HepG2 (cell line): ENCODE results near the gene ATM. TPM values are rescaled to one million over a fixed set of nuclear protein-coding genes. Genes with fewer than 3 reads are reported as not detected.
A peak's percentile ranks its signal among the peaks of the same experiment; 100 is the strongest.

Experiments used
- ATAC-seq: fragments of 200-7000 bp; cut with Tn5 transposase; 3 replicates; pipeline ENCODE4 v1.9.1; 2020; ENCODE audit warnings: mild to moderate bottlenecking, moderate library complexity
- BruUV-seq: library from RNA; stranded (reverse); fragments of 400-500 nt; replicated peaks from 2 replicates; lab custom pipeline; 2021; lab: Mats Ljungman, UMichigan
- CTCF ChIA-PET: fragments of 300-600 bp; formaldehyde crosslinking; extraction: SDS; loops from one replicate; lab custom pipeline; 2021; ENCODE audit warnings: low total read pairs, inconsistent platforms, low intra/inter-chr PET ratio; lab: Yijun Ruan, JAX
- POLR2A ChIA-PET: fragments of 350-600 bp; sonication (Branson Sonifier 250); formaldehyde crosslinking; loops from one replicate; lab custom pipeline; 2020; ENCODE audit warnings: antibody characterized with exemption, inconsistent platforms; lab: Yijun Ruan, JAX
- DNase-seq: peaks from one replicate; pipeline ENCODE4 v3.0.0-alpha.2; 2015; ENCODE audit warnings: low spot score
- FAIRE-seq: peaks from 3 replicates; lab custom pipeline; 2011; peaks lifted over from hg19 to GRCh38; lab: Jason Lieb, UNC
- H2AFZ ChIP-seq: one replicate; pipeline ENCODE4 v1.6.1; 2011; ENCODE audit warnings: low read length, inconsistent platforms
- H3K27ac ChIP-seq: fragments of 300-600 bp; 3 replicates; pipeline ENCODE4 v1.8.0; 2011; ENCODE audit warnings: mixed run types, mild to moderate bottlenecking, mixed read lengths, low read length, inconsistent platforms; ENCODE audit not compliant: insufficient read depth; ENCODE audit errors: extremely low read length
- H3K27me3 ChIP-seq, 2 experiments: fragments of 200-600 bp in 1 of 2; 2 replicates in 1 of 2; 3 replicates in 1 of 2; pipeline versions ENCODE4 v1.6.0 to v1.8.0; 2011; ENCODE audit warnings: low read length in 2 of 2, mild to moderate bottlenecking in 2 of 2, moderate library complexity in 2 of 2, inconsistent platforms in 1 of 2; ENCODE audit not compliant: insufficient read depth in 2 of 2, control insufficient read depth in 1 of 2
- H3K36me3 ChIP-seq, 2 experiments: fragments of 200-600 bp in 1 of 2; replicated peaks in 1 of 2; 2 replicates in 1 of 2; 3 replicates in 1 of 2; pipeline versions ENCODE4 v1.5.1 to v1.8.0; 2011; ENCODE audit warnings: low read length in 2 of 2, inconsistent platforms in 1 of 2; ENCODE audit not compliant: insufficient read depth in 2 of 2, control insufficient read depth in 1 of 2
- H3K4me1 ChIP-seq: 2 replicates; pipeline ENCODE4 v1.5.1; 2012; ENCODE audit warnings: low read length, inconsistent platforms; ENCODE audit not compliant: insufficient read depth
- H3K4me2 ChIP-seq: 2 replicates; pipeline ENCODE4 v1.6.0; 2011; ENCODE audit warnings: low read depth, low read length, inconsistent platforms
- H3K4me3 ChIP-seq, 3 experiments: fragments of 200-600 bp in 1 of 3; sonication (generic), shearing (Covaris generic) in 1 of 3; replicated peaks in 1 of 3; 2 replicates each; pipeline ENCODE4 v1.5.1; 2011 to 2016; ENCODE audit warnings: low read length in 3 of 3, inconsistent platforms in 2 of 3, low read depth in 2 of 3, mild to moderate bottlenecking in 2 of 3, control low read depth in 1 of 3, mixed read lengths in 1 of 3; ENCODE audit not compliant: insufficient read depth in 1 of 3
- H3K79me2 ChIP-seq: one replicate; pipeline ENCODE4 v1.6.1; 2011; ENCODE audit warnings: low read length, inconsistent platforms; ENCODE audit not compliant: insufficient read depth
- H3K9ac ChIP-seq: 2 replicates; pipeline ENCODE4 v1.6.0; 2011; ENCODE audit warnings: mild to moderate bottlenecking, low read depth, low read length, inconsistent platforms; ENCODE audit not compliant: insufficient read depth
- H3K9me3 ChIP-seq: 2 replicates; pipeline ENCODE4 v1.5.1; 2012; ENCODE audit warnings: mild to moderate bottlenecking, low read length
- H4K20me1 ChIP-seq: 2 replicates; pipeline ENCODE4 v1.6.0; 2011; ENCODE audit warnings: inconsistent platforms, mild to moderate bottlenecking, low read length, moderate library complexity; ENCODE audit not compliant: insufficient read depth
- IRX3 ChIP-seq: sonication (generic); formaldehyde crosslinking; IDR thresholded peaks from 2 replicates; pipeline ENCODE4 v1.8.1; 2023; ENCODE audit warnings: mild to moderate bottlenecking, low read depth, missing genetic modification reagents, borderline replicate concordance
- MAFF ChIP-seq: IDR thresholded peaks from 2 replicates; pipeline ENCODE4 v1.6.1; 2011; ENCODE audit warnings: low read depth, low read length, improper control_type of control experiment
- MAFK ChIP-seq, 2 experiments: IDR thresholded peaks in 1 of 2; conservative IDR thresholded peaks in 1 of 2; 2 replicates each; pipeline ENCODE4 v1.6.1; 2011; ENCODE audit warnings: improper control_type of control experiment in 2 of 2, low read length in 2 of 2
- NRL ChIP-seq: sonication (generic); formaldehyde crosslinking; IDR thresholded peaks from 2 replicates; pipeline ENCODE4 v1.5.0; 2020; ENCODE audit warnings: missing genetic modification reagents, mild to moderate bottlenecking, moderate library complexity, borderline replicate concordance
- REXO4 ChIP-seq: sonication (generic); formaldehyde crosslinking; IDR thresholded peaks from 2 replicates; pipeline ENCODE4 v1.8.0; 2022; ENCODE audit warnings: missing genetic modification reagents, mild to moderate bottlenecking, borderline replicate concordance
- SALL1 ChIP-seq: sonication (generic); formaldehyde crosslinking; IDR thresholded peaks from 2 replicates; pipeline ENCODE4 v1.8.0; 2022; ENCODE audit warnings: mild to moderate bottlenecking, missing genetic modification reagents
- ZNF124 ChIP-seq: sonication (generic); formaldehyde crosslinking; IDR thresholded peaks from 2 replicates; pipeline ENCODE4 v1.4.0; 2020; ENCODE audit warnings: missing genetic modification reagents
- WGBS: methylation state at CpG from one replicate; pipeline ENCODE4 v1.1.6; 2017; ENCODE audit warnings: low lambda C conversion rate; 5-methylcytosine and 5-hydroxymethylcytosine counted together
- in situ Hi-C: cut with HindIII; loops from 2 replicates; pipeline ENCODE4 v1.10.0; 2017; ENCODE audit warnings: low pct_unique_long_range_greater_than_20kb; ENCODE audit not compliant: extremely low pct_ligation_motif_present
- intact Hi-C: fragments of 100-400 bp; cut with micrococcal nuclease; formaldehyde crosslinking; loops from one replicate; pipeline ENCODE4 v1.10.0; 2022; ENCODE audit not compliant: unreplicated experiment
- polyA plus RNA-seq, 8 experiments: library from polyadenylated mRNA; depleted of rRNA in 3 of 8; stranded (reverse) in 7 of 8; unstranded in 1 of 8; fragments of >200 nt; fragmentation: Illumina TruSeq in 4 of 8; extraction: Trizol in 4 of 8; gene quantifications; 2 replicates each; pipeline versions ENCODE4 v1.2.1 to v1.2.3, GENCODE V29; 2011 to 2016; ENCODE audit warnings: low read depth in 4 of 8, missing spikeins in 1 of 8, mixed read lengths in 1 of 8; ENCODE audit not compliant: insufficient read depth in 1 of 8
- total RNA-seq, 5 experiments: library from RNA; depleted of rRNA; stranded (reverse); fragments of >200 nt; fragmentation: Illumina TruSeq; extraction: Trizol; gene quantifications; 2 replicates each; pipeline ENCODE4 v1.2.3, GENCODE V29; 2016; ENCODE audit warnings: low read depth in 1 of 5

ATM gene
- total and polyA plus RNA-seq, 2 of the 13 experiments (the other 11 are each of a cell fraction or from before 2014, with no cell fraction given) = 40.0 to 71.6 TPM

DNA sequence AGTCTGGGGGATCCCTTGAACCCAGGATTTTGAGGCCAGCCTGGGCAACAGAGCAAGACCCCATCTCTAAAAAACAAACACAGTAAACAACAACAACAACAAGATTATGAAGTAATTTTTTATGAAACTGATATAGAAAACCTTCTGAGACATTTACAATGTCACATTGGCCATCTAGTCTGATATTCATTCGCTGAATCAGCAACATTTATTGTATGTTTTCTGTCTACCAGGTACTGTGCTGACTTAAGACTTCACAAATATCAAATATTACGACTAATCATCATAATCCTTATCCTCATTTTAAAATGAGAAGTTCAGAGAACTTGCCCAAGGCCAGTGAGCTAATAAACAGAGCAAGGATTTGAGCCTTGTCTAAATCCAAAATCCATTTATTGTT lies 120.8 kb downstream of the ATM start:
- no peak for FAIRE-seq

GRCh38 chr11:108345767-108346166 lies 122.9 kb downstream of the ATM start:
- Histone ChIP-seq H3K4me2 (no peak overlapping the region), H3K27ac (no peak overlapping the region), H4K20me1 (no peaks in the 10 kb centered on the region), H3K4me3 (no peak overlapping the region), H3K79me2 (no peaks in the 10 kb centered on the region), H3K36me3 (peaks cover 3 to 24% of the 10 kb centered on the region in 2 experiments; a peak in 2 of 5 replicates), H3K9ac (no peak overlapping the region), H2AFZ (no peak overlapping the region), H3K27me3 (no peaks in the 10 kb centered on the region), H3K4me1 (no peaks in the 10 kb centered on the region), H3K9me3 (no peaks in the 10 kb centered on the region)
- TF ChIP-seq MAFK (conservative IDR thresholded peaks at IDR 0.05 in 1 of 2, IDR thresholded peaks at IDR 0.05 in 1 of 2; ENCODE audit: low read length in 2 of 2) (peak in 1 of 2 experiments; percentile 58; a peak in 2 of 4 replicates), ZNF124 (CRISPR knock-in tag) (no peak), REXO4 (CRISPR knock-in tag) (no peak)
- ChIA-PET POLR2A (no interaction called here), CTCF (no interaction called here)
- in situ Hi-C loops (no loop called here), intact Hi-C loops (no loop called here)
- WGBS = 98% methylated on average over 4 of the region's 4 CpGs
- BruUV-seq = no TSS peak
- ATAC-seq (no peak), DNase-seq (no peak), FAIRE-seq (no peak)

More for the DNA sequence above, 120.8 kb downstream of the ATM start:
- 93% methylated on average over 2 of the region's 2 CpGs for WGBS
- intact Hi-C loops = no loop called here
- no TSS peak for BruUV-seq
- H3K79me2 ChIP-seq = no peaks in the 10 kb centered on the region
- no peaks in the 10 kb centered on the region for H3K27me3 ChIP-seq
- no peak for DNase-seq
- ChIA-PET POLR2A (no interaction called here), CTCF (no interaction called here)
- no peak overlapping the region for H3K4me3 ChIP-seq
- TF ChIP-seq MAFK (conservative IDR thresholded peaks at IDR 0.05 in 1 of 2, IDR thresholded peaks at IDR 0.05 in 1 of 2; ENCODE audit: low read length in 2 of 2) = peak; percentile 93 to 96
- TF ChIP-seq NRL (CRISPR knock-in tag) = no peak
- no peak for TF ChIP-seq IRX3 (CRISPR knock-in tag)
- TF ChIP-seq MAFF = peak; percentile 92
- TF ChIP-seq SALL1 = no peak
- H3K27ac ChIP-seq = no peak overlapping the region
- H4K20me1 ChIP-seq = no peaks in the 10 kb centered on the region
- in situ Hi-C loops = no loop called here
- H3K36me3 ChIP-seq = peaks cover 2 to 12% of the 10 kb centered on the region in 2 experiments; a peak in 2 of 5 replicates
- no peak overlapping the region for H3K4me2 ChIP-seq
- no peak overlapping the region for H2AFZ ChIP-seq
- H3K4me1 ChIP-seq = no peaks in the 10 kb centered on the region
- H3K9ac ChIP-seq = no peak overlapping the region
- H3K9me3 ChIP-seq = no peaks in the 10 kb centered on the region
- ATAC-seq = no peak
